Measurements from ENCODE around the gene GFI1. TPM values are rescaled to one million over a fixed set of nuclear protein-coding genes. Genes with fewer than 3 reads are reported as not detected.

Gene GFI1
- polyA plus RNA-seq, 2 donors: 0.40 to 0.47 TPM

- H3K27ac ChIP-seq (ENCODE audit: low read depth in 2 of 2, low read length in 1 of 2): no peak overlapping the region
- H3K9me3 ChIP-seq (ENCODE audit: control insufficient read depth in 2 of 2, insufficient read depth in 1 of 2, low read depth in 1 of 2, low read length in 1 of 2): no peaks in the 10 kb centered on the region
- WGBS, 2 donors: 30 to 40% methylated on average over 12 of the region's 12 CpGs
- H3K4me3 ChIP-seq (ENCODE audit: low read depth in 1 of 2, low read length in 2 of 2): peak overlapping the region in 1 of 2 donors; percentile 8
- peaks cover 17 to 42% of the 10 kb centered on the region in 2 donors for H3K4me1 ChIP-seq (ENCODE audit: control insufficient read depth in 2 of 2, insufficient read depth in 2 of 2, low read length in 1 of 2)
- peaks cover 0 to 54% of the 10 kb centered on the region in 2 donors for H3K27me3 ChIP-seq (ENCODE audit: control insufficient read depth in 1 of 2, insufficient read depth in 2 of 2, low read length in 2 of 2)
- H3K36me3 ChIP-seq (ENCODE audit: control insufficient read depth in 2 of 2, insufficient read depth in 2 of 2, low read length in 1 of 2): no peaks in the 10 kb centered on the region
Measured at GRCh38 chr1:92481599-92481925, 5.2 kb downstream of the GFI1 start.

GRCh38 chr1:92480813-92481598 lies 5.7 kb downstream of the GFI1 start:
- H3K4me3 ChIP-seq (ENCODE audit: low read depth in 1 of 2, low read length in 2 of 2): peak overlapping the region in 1 of 2 donors; percentile 25
- 25 to 37% methylated on average over 53 to 65 of the region's 65 CpGs for WGBS, 2 donors
- H3K9me3 ChIP-seq (ENCODE audit: control insufficient read depth in 2 of 2, insufficient read depth in 1 of 2, low read depth in 1 of 2, low read length in 1 of 2): no peaks in the 10 kb centered on the region
- peaks cover 17 to 42% of the 10 kb centered on the region in 2 donors for H3K4me1 ChIP-seq (ENCODE audit: control insufficient read depth in 2 of 2, insufficient read depth in 2 of 2, low read length in 1 of 2)
- H3K36me3 ChIP-seq (ENCODE audit: control insufficient read depth in 2 of 2, insufficient read depth in 2 of 2, low read length in 1 of 2): no peaks in the 10 kb centered on the region
- peaks cover 0 to 54% of the 10 kb centered on the region in 2 donors for H3K27me3 ChIP-seq (ENCODE audit: control insufficient read depth in 1 of 2, insufficient read depth in 2 of 2, low read length in 2 of 2)
- no peak overlapping the region for H3K27ac ChIP-seq (ENCODE audit: low read depth in 2 of 2, low read length in 1 of 2)

- Histone ChIP-seq H3K9me3 (ENCODE audit: control insufficient read depth in 2 of 2, insufficient read depth in 1 of 2, low read depth in 1 of 2, low read length in 1 of 2) (no peaks in the 10 kb centered on the region), H3K27me3 (ENCODE audit: control insufficient read depth in 1 of 2, insufficient read depth in 2 of 2, low read length in 2 of 2) (peaks cover 0 to 53% of the 10 kb centered on the region in 2 donors), H3K4me1 (ENCODE audit: control insufficient read depth in 2 of 2, insufficient read depth in 2 of 2, low read length in 1 of 2) (peaks cover 17 to 40% of the 10 kb centered on the region in 2 donors), H3K36me3 (ENCODE audit: control insufficient read depth in 2 of 2, insufficient read depth in 2 of 2, low read length in 1 of 2) (no peaks in the 10 kb centered on the region), H3K4me3 (ENCODE audit: low read depth in 1 of 2, low read length in 2 of 2) (peak overlapping the region in 1 of 2 donors; percentile 25), H3K27ac (ENCODE audit: low read depth in 2 of 2, low read length in 1 of 2) (no peak overlapping the region)
- 28 to 54% methylated on average over 37 to 59 of the region's 59 CpGs for WGBS, 2 donors
Measured at GRCh38 chr1:92480200-92480812, 6.4 kb downstream of the GFI1 start.

GRCh38 chr1:92479587-92479986 lies 7.1 kb downstream of the GFI1 start:
- Histone ChIP-seq H3K27me3 (ENCODE audit: control insufficient read depth in 1 of 2, insufficient read depth in 2 of 2, low read length in 2 of 2) (peaks cover 0 to 45% of the 10 kb centered on the region in 2 donors), H3K27ac (ENCODE audit: low read depth in 2 of 2, low read length in 1 of 2) (no peak overlapping the region), H3K9me3 (ENCODE audit: control insufficient read depth in 2 of 2, insufficient read depth in 1 of 2, low read depth in 1 of 2, low read length in 1 of 2) (no peaks in the 10 kb centered on the region), H3K4me3 (ENCODE audit: low read depth in 1 of 2, low read length in 2 of 2) (no peak overlapping the region), H3K36me3 (ENCODE audit: control insufficient read depth in 2 of 2, insufficient read depth in 2 of 2, low read length in 1 of 2) (no peaks in the 10 kb centered on the region), H3K4me1 (ENCODE audit: control insufficient read depth in 2 of 2, insufficient read depth in 2 of 2, low read length in 1 of 2) (peaks cover 17 to 35% of the 10 kb centered on the region in 2 donors)
- WGBS, 2 donors: 90 to 93% methylated on average over 9 of the region's 9 CpGs

GRCh38 chr1:92478393-92478792 lies 8.3 kb downstream of the GFI1 start:
- Histone ChIP-seq H3K9me3 (ENCODE audit: control insufficient read depth in 2 of 2, insufficient read depth in 1 of 2, low read depth in 1 of 2, low read length in 1 of 2) (no peaks in the 10 kb centered on the region), H3K4me1 (ENCODE audit: control insufficient read depth in 2 of 2, insufficient read depth in 2 of 2, low read length in 1 of 2) (peaks cover 13 to 23% of the 10 kb centered on the region in 2 donors), H3K4me3 (ENCODE audit: low read depth in 1 of 2, low read length in 2 of 2) (no peak overlapping the region), H3K27me3 (ENCODE audit: control insufficient read depth in 1 of 2, insufficient read depth in 2 of 2, low read length in 2 of 2) (peaks cover 0 to 34% of the 10 kb centered on the region in 2 donors), H3K27ac (ENCODE audit: low read depth in 2 of 2, low read length in 1 of 2) (no peak overlapping the region), H3K36me3 (ENCODE audit: control insufficient read depth in 2 of 2, insufficient read depth in 2 of 2, low read length in 1 of 2) (no peaks in the 10 kb centered on the region)
- WGBS, 2 donors: 77 to 80% methylated on average over 3 of the region's 3 CpGs

- peaks cover 0 to 20% of the 10 kb centered on the region in 2 donors for H3K27me3 ChIP-seq (ENCODE audit: control insufficient read depth in 1 of 2, insufficient read depth in 2 of 2, low read length in 2 of 2)
- peaks cover 4 to 12% of the 10 kb centered on the region in 2 donors for H3K4me1 ChIP-seq (ENCODE audit: control insufficient read depth in 2 of 2, insufficient read depth in 2 of 2, low read length in 1 of 2)
- no peak overlapping the region for H3K27ac ChIP-seq (ENCODE audit: low read depth in 2 of 2, low read length in 1 of 2)
- H3K9me3 ChIP-seq (ENCODE audit: control insufficient read depth in 2 of 2, insufficient read depth in 1 of 2, low read depth in 1 of 2, low read length in 1 of 2): no peaks in the 10 kb centered on the region
- WGBS, 2 donors: 43 to 49% methylated on average over 12 of the region's 12 CpGs
- no peaks in the 10 kb centered on the region for H3K36me3 ChIP-seq (ENCODE audit: control insufficient read depth in 2 of 2, insufficient read depth in 2 of 2, low read length in 1 of 2)
- H3K4me3 ChIP-seq (ENCODE audit: low read depth in 1 of 2, low read length in 2 of 2): no peak overlapping the region
Measured at GRCh38 chr1:92476071-92476631, 10.6 kb downstream of the GFI1 start.

GRCh38 chr1:92475029-92475428 lies 11.7 kb downstream of the GFI1 start:
- no peaks in the 10 kb centered on the region for H3K9me3 ChIP-seq (ENCODE audit: control insufficient read depth in 2 of 2, insufficient read depth in 1 of 2, low read depth in 1 of 2, low read length in 1 of 2)
- H3K27ac ChIP-seq (ENCODE audit: low read depth in 2 of 2, low read length in 1 of 2): no peak overlapping the region
- H3K36me3 ChIP-seq (ENCODE audit: control insufficient read depth in 2 of 2, insufficient read depth in 2 of 2, low read length in 1 of 2): no peaks in the 10 kb centered on the region
- peaks cover 0 to 11% of the 10 kb centered on the region in 2 donors for H3K27me3 ChIP-seq (ENCODE audit: control insufficient read depth in 1 of 2, insufficient read depth in 2 of 2, low read length in 2 of 2)
- H3K4me3 ChIP-seq (ENCODE audit: low read depth in 1 of 2, low read length in 2 of 2): no peak overlapping the region
- 83% methylated on average over 3 of the region's 3 CpGs for WGBS, 2 donors
- H3K4me1 ChIP-seq (ENCODE audit: control insufficient read depth in 2 of 2, insufficient read depth in 2 of 2, low read length in 1 of 2): peaks cover 0 to 1% of the 10 kb centered on the region in 2 donors

- WGBS, 2 donors: 72 to 76% methylated on average over 5 of the region's 5 CpGs
- Histone ChIP-seq H3K4me1 (ENCODE audit: control insufficient read depth in 2 of 2, insufficient read depth in 2 of 2, low read length in 1 of 2) (no peaks in the 10 kb centered on the region), H3K4me3 (ENCODE audit: low read depth in 1 of 2, low read length in 2 of 2) (no peak overlapping the region), H3K27ac (ENCODE audit: low read depth in 2 of 2, low read length in 1 of 2) (no peak overlapping the region), H3K27me3 (ENCODE audit: control insufficient read depth in 1 of 2, insufficient read depth in 2 of 2, low read length in 2 of 2) (peaks cover 0 to 1% of the 10 kb centered on the region in 2 donors), H3K9me3 (ENCODE audit: control insufficient read depth in 2 of 2, insufficient read depth in 1 of 2, low read depth in 1 of 2, low read length in 1 of 2) (no peaks in the 10 kb centered on the region), H3K36me3 (ENCODE audit: control insufficient read depth in 2 of 2, insufficient read depth in 2 of 2, low read length in 1 of 2) (no peaks in the 10 kb centered on the region)
Measured at GRCh38 chr1:92473781-92474495, 12.8 kb downstream of the GFI1 start.

GRCh38 chr1:92470216-92470615 lies 16.5 kb downstream of the GFI1 start:
- 95 to 96% methylated on average over 1 of the region's 1 CpG for WGBS, 2 donors
- Histone ChIP-seq H3K36me3 (ENCODE audit: control insufficient read depth in 2 of 2, insufficient read depth in 2 of 2, low read length in 1 of 2) (no peaks in the 10 kb centered on the region), H3K27me3 (ENCODE audit: control insufficient read depth in 1 of 2, insufficient read depth in 2 of 2, low read length in 2 of 2) (no peaks in the 10 kb centered on the region), H3K9me3 (ENCODE audit: control insufficient read depth in 2 of 2, insufficient read depth in 1 of 2, low read depth in 1 of 2, low read length in 1 of 2) (no peaks in the 10 kb centered on the region), H3K27ac (ENCODE audit: low read depth in 2 of 2, low read length in 1 of 2) (no peak overlapping the region), H3K4me1 (ENCODE audit: control insufficient read depth in 2 of 2, insufficient read depth in 2 of 2, low read length in 1 of 2) (no peaks in the 10 kb centered on the region), H3K4me3 (ENCODE audit: low read depth in 1 of 2, low read length in 2 of 2) (no peak overlapping the region)

All from esophagus (tissue), 2 donors.